OCI-LY3 (cell line): ENCODE measurements around the gene ITSN2.
A peak's percentile ranks its signal among the peaks of the same experiment; 100 is the strongest.

ENCODE experiments used
- H2AFZ ChIP-seq: fragments of 200-600, 300-600 bp; shearing (Covaris generic); 2 replicates; pipeline ENCODE4 v1.6.0; 2014; ENCODE audit warnings: antibody characterized with exemption, low read depth, low read length
- H3K27ac ChIP-seq: fragments of 200-600, 300-600 bp; sonication (generic); 2 replicates; pipeline ENCODE4 v1.5.1; 2014; ENCODE audit warnings: mild to moderate bottlenecking, low read length, moderate library complexity, mixed read lengths
- H3K27me3 ChIP-seq: fragments of 200-600, 300-600 bp; sonication (generic); 2 replicates; pipeline ENCODE4 v1.6.1; 2014; ENCODE audit warnings: low read depth, low read length, mixed read lengths
- H3K36me3 ChIP-seq: fragments of 200-600, 300-600 bp; sonication (generic); replicated peaks from 2 replicates; pipeline ENCODE3; 2014; ENCODE audit warnings: low read depth, low read length, mixed read lengths
- H3K4me1 ChIP-seq: fragments of 300-600, 200-600 bp; sonication (generic); 2 replicates; pipeline ENCODE4 v1.6.1; 2014; ENCODE audit warnings: low read length, mixed read lengths
- H3K4me2 ChIP-seq: fragments of 200-600, 300-600 bp; sonication (generic); 2 replicates; pipeline ENCODE4 v1.6.1; 2014; ENCODE audit warnings: low read length, mixed read lengths
- H3K4me3 ChIP-seq: fragments of 300-600, 200-600 bp; sonication (generic); 2 replicates; pipeline ENCODE4 v1.5.1; 2014; ENCODE audit warnings: antibody characterized with exemption, mild to moderate bottlenecking, low read length, moderate library complexity
- H3K79me2 ChIP-seq: fragments of 300-600, 200-600 bp; shearing (Covaris generic); 2 replicates; pipeline ENCODE4 v1.6.1; 2014; ENCODE audit warnings: mild to moderate bottlenecking, low read length, mixed read lengths
- H3K9ac ChIP-seq: fragments of 300-600, 200-600 bp; shearing (Covaris generic); 2 replicates; pipeline ENCODE4 v1.6.0; 2014; ENCODE audit warnings: mild to moderate bottlenecking, low read length, moderate library complexity
- H3K9me3 ChIP-seq: fragments of 200-600, 300-600 bp; shearing (Covaris generic); 2 replicates; pipeline ENCODE4 v1.6.1; 2014; ENCODE audit warnings: low read length, mixed read lengths; ENCODE audit not compliant: insufficient read depth
- H4K20me1 ChIP-seq: fragments of 200-600, 300-600 bp; sonication (generic); 2 replicates; pipeline ENCODE4 v1.6.1; 2016; ENCODE audit warnings: low read length, mixed read lengths; ENCODE audit not compliant: insufficient read depth
- EZH2phosphoT487 ChIP-seq: fragments of 200-600 bp; shearing (Covaris generic); IDR thresholded peaks from 2 replicates; pipeline ENCODE4 v1.6.1; 2018; ENCODE audit warnings: antibody characterized with exemption, mixed run types, low read depth
- TF ChIP-seq, protein P1 (sequence below): fragments of 200-600, 300-600 bp; sonication (generic); IDR thresholded peaks from 2 replicates; pipeline ENCODE4 v1.5.1; 2014; ENCODE audit warnings: antibody characterized with exemption, low read length, low read depth

The ITSN2 gene

DNA sequence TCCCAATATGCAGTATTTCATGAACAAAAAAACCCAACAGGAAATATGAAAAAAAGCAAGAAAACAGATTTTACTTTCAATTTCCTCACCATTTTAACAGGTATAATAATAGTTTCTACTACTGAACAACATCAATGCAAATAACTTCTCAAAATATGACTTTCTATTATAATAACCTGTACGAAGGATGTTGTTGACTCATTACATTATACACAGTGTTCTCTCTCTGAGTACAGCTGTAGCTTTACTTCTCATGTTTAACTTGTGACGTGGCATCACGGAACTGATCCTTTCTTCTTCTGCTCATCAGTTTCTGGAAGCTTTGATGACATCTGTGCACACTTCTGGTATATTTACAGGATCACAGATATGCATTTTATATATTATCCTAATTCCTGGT lies 145.5 kb downstream of the ITSN2 start:
- Histone ChIP-seq H4K20me1 (no peaks in the 10 kb centered on the region), H3K79me2 (no peaks in the 10 kb centered on the region), H3K4me1 (peaks cover 10% of the 10 kb centered on the region), H3K9ac (no peak overlapping the region), H3K27me3 (no peaks in the 10 kb centered on the region), H2AFZ (no peak overlapping the region), H3K9me3 (no peaks in the 10 kb centered on the region), H3K4me2 (0 out of 2 replicates have a peak overlapping the region, but pooled peaks have one; percentile 18), H3K27ac (no peak overlapping the region), H3K36me3 (peaks cover 11% of the 10 kb centered on the region), H3K4me3 (no peak overlapping the region)
- TF ChIP-seq EZH2phosphoT487 = no peak
- TF ChIP-seq, protein P1, sequence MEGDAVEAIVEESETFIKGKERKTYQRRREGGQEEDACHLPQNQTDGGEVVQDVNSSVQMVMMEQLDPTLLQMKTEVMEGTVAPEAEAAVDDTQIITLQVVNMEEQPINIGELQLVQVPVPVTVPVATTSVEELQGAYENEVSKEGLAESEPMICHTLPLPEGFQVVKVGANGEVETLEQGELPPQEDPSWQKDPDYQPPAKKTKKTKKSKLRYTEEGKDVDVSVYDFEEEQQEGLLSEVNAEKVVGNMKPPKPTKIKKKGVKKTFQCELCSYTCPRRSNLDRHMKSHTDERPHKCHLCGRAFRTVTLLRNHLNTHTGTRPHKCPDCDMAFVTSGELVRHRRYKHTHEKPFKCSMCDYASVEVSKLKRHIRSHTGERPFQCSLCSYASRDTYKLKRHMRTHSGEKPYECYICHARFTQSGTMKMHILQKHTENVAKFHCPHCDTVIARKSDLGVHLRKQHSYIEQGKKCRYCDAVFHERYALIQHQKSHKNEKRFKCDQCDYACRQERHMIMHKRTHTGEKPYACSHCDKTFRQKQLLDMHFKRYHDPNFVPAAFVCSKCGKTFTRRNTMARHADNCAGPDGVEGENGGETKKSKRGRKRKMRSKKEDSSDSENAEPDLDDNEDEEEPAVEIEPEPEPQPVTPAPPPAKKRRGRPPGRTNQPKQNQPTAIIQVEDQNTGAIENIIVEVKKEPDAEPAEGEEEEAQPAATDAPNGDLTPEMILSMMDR = no peak

- Histone ChIP-seq H3K4me2 (no peak overlapping the region), H3K9me3 (no peaks in the 10 kb centered on the region), H3K4me1 (peaks cover 10% of the 10 kb centered on the region), H3K36me3 (peaks cover 15% of the 10 kb centered on the region), H3K4me3 (no peak overlapping the region), H2AFZ (no peak overlapping the region), H3K27me3 (no peaks in the 10 kb centered on the region), H4K20me1 (no peaks in the 10 kb centered on the region), H3K9ac (no peak overlapping the region), H3K79me2 (no peaks in the 10 kb centered on the region), H3K27ac (no peak overlapping the region)
- TF ChIP-seq EZH2phosphoT487 = no peak
- TF ChIP-seq, protein P1 = no peak
Observed at GRCh38 chr2:24211408-24211807, 148.9 kb downstream of the ITSN2 start.

GRCh38 chr2:24210723-24211122 lies 149.6 kb downstream of the ITSN2 start:
- Histone ChIP-seq H2AFZ (no peak overlapping the region), H3K36me3 (peaks cover 11% of the 10 kb centered on the region), H3K4me2 (no peak overlapping the region), H3K9me3 (no peaks in the 10 kb centered on the region), H3K4me1 (peaks cover 10% of the 10 kb centered on the region), H4K20me1 (no peaks in the 10 kb centered on the region), H3K27me3 (no peaks in the 10 kb centered on the region), H3K4me3 (no peak overlapping the region), H3K9ac (no peak overlapping the region), H3K27ac (no peak overlapping the region), H3K79me2 (no peaks in the 10 kb centered on the region)
- TF ChIP-seq, protein P1 = no peak
- no peak for TF ChIP-seq EZH2phosphoT487

DNA sequence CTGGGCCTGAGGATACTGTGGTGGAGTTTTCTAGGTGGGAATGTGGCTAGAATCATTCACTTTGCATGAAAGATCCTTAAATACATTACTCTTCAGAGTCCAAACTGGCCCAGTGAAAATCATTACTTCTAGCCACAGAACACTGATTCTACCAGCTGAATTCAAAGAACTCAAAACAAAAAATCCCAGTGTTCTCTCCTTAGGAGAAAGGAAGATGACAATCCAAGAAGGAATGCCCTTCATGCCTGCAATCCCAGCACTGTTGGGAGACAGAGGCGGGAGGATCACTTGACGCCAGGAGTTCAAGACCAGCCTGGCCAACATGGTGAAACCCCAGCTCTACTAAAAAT lies 150.3 kb downstream of the ITSN2 start:
- Histone ChIP-seq H3K9ac (no peak overlapping the region), H2AFZ (no peak overlapping the region), H3K79me2 (no peaks in the 10 kb centered on the region), H3K4me3 (no peak overlapping the region), H4K20me1 (no peaks in the 10 kb centered on the region), H3K4me2 (no peak overlapping the region), H3K27me3 (no peaks in the 10 kb centered on the region), H3K9me3 (no peaks in the 10 kb centered on the region), H3K36me3 (peaks cover 14% of the 10 kb centered on the region), H3K27ac (no peak overlapping the region), H3K4me1 (peaks cover 8% of the 10 kb centered on the region)
- TF ChIP-seq, protein P1 = no peak
- no peak for TF ChIP-seq EZH2phosphoT487
